Choroid plexus epithelial cell (primary cell): ENCODE results near the gene IQSEC2.

Experiments
- DNase-seq: peaks from one replicate; pipeline ENCODE4 v3.0.0-alpha.2; 2010; ENCODE audit warnings: low read depth
- H3K4me3 ChIP-seq: 2 replicates; pipeline ENCODE4 v1.5.1; 2011; ENCODE audit warnings: low read depth, mild to moderate bottlenecking, control low read depth, low read length, moderate library complexity
- TF ChIP-seq, protein P1 (sequence below): conservative IDR thresholded peaks from 2 replicates; pipeline ENCODE4 v1.5.1; 2011; ENCODE audit warnings: low read depth, mild to moderate bottlenecking, control low read depth, inconsistent platforms, low read length, moderate library complexity

IQSEC2 gene

DNA sequence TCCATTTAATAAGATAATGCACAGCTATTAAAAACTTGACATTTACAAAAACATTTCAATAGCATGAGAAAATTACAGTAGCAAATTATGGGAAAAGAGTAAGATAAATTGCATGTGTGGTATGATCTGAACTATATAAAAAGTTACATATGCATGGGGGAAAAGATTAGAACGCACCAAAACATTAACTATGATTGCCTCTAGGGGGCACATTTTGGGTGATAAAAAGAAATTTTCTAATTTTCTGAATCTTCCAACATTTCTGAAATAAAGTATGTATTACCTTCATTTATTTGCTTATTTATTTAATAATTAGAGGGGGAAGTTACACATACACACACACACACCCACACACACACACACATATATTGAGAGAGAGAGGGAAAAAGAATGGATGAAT lies 36.8 kb downstream of the IQSEC2 start:
- TF ChIP-seq, protein P1, sequence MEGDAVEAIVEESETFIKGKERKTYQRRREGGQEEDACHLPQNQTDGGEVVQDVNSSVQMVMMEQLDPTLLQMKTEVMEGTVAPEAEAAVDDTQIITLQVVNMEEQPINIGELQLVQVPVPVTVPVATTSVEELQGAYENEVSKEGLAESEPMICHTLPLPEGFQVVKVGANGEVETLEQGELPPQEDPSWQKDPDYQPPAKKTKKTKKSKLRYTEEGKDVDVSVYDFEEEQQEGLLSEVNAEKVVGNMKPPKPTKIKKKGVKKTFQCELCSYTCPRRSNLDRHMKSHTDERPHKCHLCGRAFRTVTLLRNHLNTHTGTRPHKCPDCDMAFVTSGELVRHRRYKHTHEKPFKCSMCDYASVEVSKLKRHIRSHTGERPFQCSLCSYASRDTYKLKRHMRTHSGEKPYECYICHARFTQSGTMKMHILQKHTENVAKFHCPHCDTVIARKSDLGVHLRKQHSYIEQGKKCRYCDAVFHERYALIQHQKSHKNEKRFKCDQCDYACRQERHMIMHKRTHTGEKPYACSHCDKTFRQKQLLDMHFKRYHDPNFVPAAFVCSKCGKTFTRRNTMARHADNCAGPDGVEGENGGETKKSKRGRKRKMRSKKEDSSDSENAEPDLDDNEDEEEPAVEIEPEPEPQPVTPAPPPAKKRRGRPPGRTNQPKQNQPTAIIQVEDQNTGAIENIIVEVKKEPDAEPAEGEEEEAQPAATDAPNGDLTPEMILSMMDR: peak; percentile 41
- DNase-seq: no peak
- H3K4me3 ChIP-seq: no peak overlapping the region

DNA sequence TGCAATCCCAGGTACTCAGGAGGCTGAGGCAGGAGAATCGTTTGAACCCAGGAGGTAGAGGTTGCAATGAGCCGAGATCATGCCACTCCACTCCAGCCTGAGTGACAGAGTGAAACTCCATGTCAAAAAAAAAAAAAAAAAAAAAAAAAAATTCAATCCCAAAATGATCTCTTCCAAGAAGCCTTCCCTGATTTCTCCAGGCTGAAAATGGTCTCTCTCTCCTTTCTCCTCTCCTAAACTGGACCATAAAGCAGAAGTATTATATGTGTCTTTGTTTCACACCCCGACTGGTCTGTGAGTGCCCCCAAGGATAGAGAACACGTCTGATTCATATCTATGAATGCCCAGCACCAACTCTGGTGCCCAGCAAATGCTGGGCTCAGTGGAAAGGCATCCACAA lies 39.1 kb downstream of the IQSEC2 start:
- TF ChIP-seq, protein P1: no peak
- no peak for DNase-seq
- H3K4me3 ChIP-seq: no peak overlapping the region

DNA sequence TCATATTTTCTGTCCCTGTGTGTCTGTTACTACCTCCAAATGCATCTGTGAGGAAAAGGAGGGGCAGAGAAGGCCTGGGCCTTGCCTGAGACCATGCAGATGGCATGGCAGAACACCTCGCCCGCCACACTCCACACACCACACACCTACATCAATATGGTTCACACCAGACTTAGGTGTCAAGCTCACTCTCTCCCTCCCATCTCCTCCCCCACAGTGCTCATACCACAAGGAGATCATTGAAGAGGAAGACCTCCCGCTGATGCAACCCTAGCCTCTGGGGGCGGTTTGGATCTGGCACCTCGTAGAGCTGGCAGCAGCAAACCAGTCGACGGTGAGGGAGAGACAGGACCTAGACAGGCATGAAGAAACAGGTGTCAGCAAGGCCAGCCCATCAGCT lies 39.8 kb downstream of the IQSEC2 start:
- TF ChIP-seq, protein P1: no peak
- DNase-seq: no peak

DNA sequence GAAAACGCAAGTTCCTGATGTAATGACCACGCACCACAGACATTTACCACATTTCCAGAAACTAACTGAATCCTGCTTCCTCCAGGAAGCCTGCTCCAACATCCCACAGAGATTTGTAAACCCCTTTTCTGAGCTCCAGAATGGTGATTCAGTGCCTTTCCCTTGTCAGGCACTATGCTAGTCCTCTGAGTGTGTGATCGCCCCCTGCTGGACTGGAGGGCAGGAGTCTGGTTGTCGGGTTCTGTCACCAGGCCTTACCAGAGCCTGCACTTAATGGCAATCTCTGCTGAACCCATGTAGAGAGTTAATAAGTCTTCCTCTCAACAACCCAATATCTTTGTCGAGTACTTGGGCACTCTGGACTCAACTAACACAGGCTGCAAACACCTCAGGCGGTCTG lies 41.9 kb downstream of the IQSEC2 start:
- DNase-seq: no peak
- no peak overlapping the region for H3K4me3 ChIP-seq
- TF ChIP-seq, protein P1: peak; percentile 14

More for the DNA sequence above, 39.8 kb downstream of the IQSEC2 start:
- H3K4me3 ChIP-seq: no peak overlapping the region

DNA sequence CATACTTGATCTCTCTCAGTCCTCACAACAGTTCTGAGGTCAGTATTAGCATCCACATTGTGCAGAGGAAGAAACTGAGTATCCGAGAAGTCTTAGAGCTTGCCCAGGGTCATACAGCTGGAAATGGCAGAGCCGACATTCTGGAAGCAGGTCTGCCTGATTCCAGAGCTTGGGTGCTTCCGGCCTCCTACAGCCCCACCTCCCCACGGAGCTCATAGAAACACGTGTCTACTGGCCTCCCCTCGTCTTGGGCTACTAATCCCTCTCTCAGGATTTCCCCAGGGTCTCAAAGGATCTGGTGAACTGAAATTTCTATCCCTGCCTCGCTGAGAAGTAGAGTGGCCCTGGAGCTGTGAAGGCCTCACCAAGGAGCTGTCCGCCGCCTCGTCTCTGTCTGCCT lies 44.3 kb downstream of the IQSEC2 start:
- DNase-seq: no peak
- H3K4me3 ChIP-seq: no peak overlapping the region
- TF ChIP-seq, protein P1: no peak

DNA sequence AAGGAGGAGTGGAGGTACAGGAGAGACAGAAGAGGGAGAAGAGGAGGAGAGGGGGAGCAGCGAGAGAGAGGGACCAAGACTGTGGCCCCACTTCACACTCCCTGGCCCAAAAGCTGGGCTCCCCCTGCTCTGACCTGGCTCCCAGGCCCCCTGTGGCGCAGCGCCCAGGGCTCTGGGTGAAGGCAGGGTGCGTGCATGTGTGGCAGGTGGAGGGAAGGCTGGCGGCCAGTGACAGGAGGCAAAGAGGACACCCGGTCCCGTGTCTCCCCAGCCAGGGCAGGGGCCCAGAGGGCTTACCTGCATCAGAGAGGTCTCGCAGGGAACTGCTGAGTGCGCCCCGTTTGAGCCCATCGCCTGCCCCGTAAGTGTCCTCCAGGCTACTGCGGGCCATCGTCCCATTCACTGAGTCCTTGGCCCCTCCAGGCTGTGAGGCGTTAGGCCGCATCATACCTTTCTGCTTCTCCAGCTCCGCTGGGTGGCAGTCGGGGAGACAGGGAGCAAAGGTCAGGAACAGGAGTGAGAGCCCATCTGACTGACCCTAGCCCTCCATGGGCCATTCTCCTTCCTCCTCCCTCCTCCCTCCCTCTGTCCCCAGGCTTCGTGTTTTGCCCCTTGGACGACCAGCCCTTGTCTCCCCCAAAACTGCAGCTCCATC lies 45.2 kb downstream of the IQSEC2 start:
- TF ChIP-seq, protein P1: no peak
- H3K4me3 ChIP-seq: no peak overlapping the region
- DNase-seq: no peak

DNA sequence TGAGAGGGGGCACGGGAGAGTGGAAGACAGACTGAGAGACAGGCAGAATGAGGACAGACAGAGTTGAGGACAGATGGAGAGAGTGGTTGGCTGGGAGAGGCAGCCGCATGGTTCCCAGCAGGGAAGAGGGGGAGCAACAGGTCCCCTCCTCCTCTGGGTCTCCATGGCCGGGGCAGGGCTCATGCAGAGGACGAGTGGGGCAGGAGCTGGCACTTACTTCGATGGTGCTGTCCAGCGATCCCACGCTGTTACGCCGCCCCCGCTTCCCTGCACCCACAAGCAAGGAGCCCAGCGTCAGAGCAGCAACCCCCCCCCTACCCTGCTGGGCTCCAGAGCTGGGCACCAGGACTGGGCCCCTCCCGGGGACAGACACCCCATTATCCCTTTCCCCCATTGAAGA lies 45.8 kb downstream of the IQSEC2 start:
- H3K4me3 ChIP-seq: no peak overlapping the region
- TF ChIP-seq, protein P1: no peak
- no peak for DNase-seq
